HepG2 (cell line): ENCODE results near the gene TVP23A. TPM values are rescaled to one million over a fixed set of nuclear protein-coding genes. Genes with fewer than 3 reads are reported as not detected.

Experiments
- ATAC-seq: fragments of 200-7000 bp; cut with Tn5 transposase; 3 replicates; pipeline ENCODE4 v1.9.1; 2020; ENCODE audit warnings: mild to moderate bottlenecking, moderate library complexity
- BruUV-seq: library from RNA; stranded (reverse); fragments of 400-500 nt; replicated peaks from 2 replicates; lab custom pipeline; 2021; lab: Mats Ljungman, UMichigan
- CTCF ChIA-PET: fragments of 300-600 bp; formaldehyde crosslinking; extraction: SDS; loops from one replicate; lab custom pipeline; 2021; ENCODE audit warnings: low total read pairs, inconsistent platforms, low intra/inter-chr PET ratio; lab: Yijun Ruan, JAX
- POLR2A ChIA-PET: fragments of 350-600 bp; sonication (Branson Sonifier 250); formaldehyde crosslinking; loops from one replicate; lab custom pipeline; 2020; ENCODE audit warnings: antibody characterized with exemption, inconsistent platforms; lab: Yijun Ruan, JAX
- DNase-seq: peaks from one replicate; pipeline ENCODE4 v3.0.0-alpha.2; 2015; ENCODE audit warnings: low spot score
- FAIRE-seq: peaks from 3 replicates; lab custom pipeline; 2011; peaks lifted over from hg19 to GRCh38; lab: Jason Lieb, UNC
- H2AFZ ChIP-seq: one replicate; pipeline ENCODE4 v1.6.1; 2011; ENCODE audit warnings: low read length, inconsistent platforms
- H3K27ac ChIP-seq: fragments of 300-600 bp; 3 replicates; pipeline ENCODE4 v1.8.0; 2011; ENCODE audit warnings: mixed run types, mild to moderate bottlenecking, mixed read lengths, low read length, inconsistent platforms; ENCODE audit not compliant: insufficient read depth; ENCODE audit errors: extremely low read length
- H3K27me3 ChIP-seq, 2 experiments: fragments of 200-600 bp in 1 of 2; 2 replicates in 1 of 2; 3 replicates in 1 of 2; pipeline versions ENCODE4 v1.6.0 to v1.8.0; 2011; ENCODE audit warnings: low read length in 2 of 2, mild to moderate bottlenecking in 2 of 2, moderate library complexity in 2 of 2, inconsistent platforms in 1 of 2; ENCODE audit not compliant: insufficient read depth in 2 of 2, control insufficient read depth in 1 of 2
- H3K36me3 ChIP-seq, 2 experiments: fragments of 200-600 bp in 1 of 2; replicated peaks in 1 of 2; 2 replicates in 1 of 2; 3 replicates in 1 of 2; pipeline versions ENCODE4 v1.5.1 to v1.8.0; 2011; ENCODE audit warnings: low read length in 2 of 2, inconsistent platforms in 1 of 2; ENCODE audit not compliant: insufficient read depth in 2 of 2, control insufficient read depth in 1 of 2
- H3K4me1 ChIP-seq: 2 replicates; pipeline ENCODE4 v1.5.1; 2012; ENCODE audit warnings: low read length, inconsistent platforms; ENCODE audit not compliant: insufficient read depth
- H3K4me2 ChIP-seq: 2 replicates; pipeline ENCODE4 v1.6.0; 2011; ENCODE audit warnings: low read depth, low read length, inconsistent platforms
- H3K4me3 ChIP-seq, 3 experiments: fragments of 200-600 bp in 1 of 3; sonication (generic), shearing (Covaris generic) in 1 of 3; replicated peaks in 1 of 3; 2 replicates each; pipeline ENCODE4 v1.5.1; 2011 to 2016; ENCODE audit warnings: low read length in 3 of 3, inconsistent platforms in 2 of 3, low read depth in 2 of 3, mild to moderate bottlenecking in 2 of 3, control low read depth in 1 of 3, mixed read lengths in 1 of 3; ENCODE audit not compliant: insufficient read depth in 1 of 3
- H3K79me2 ChIP-seq: one replicate; pipeline ENCODE4 v1.6.1; 2011; ENCODE audit warnings: low read length, inconsistent platforms; ENCODE audit not compliant: insufficient read depth
- H3K9ac ChIP-seq: 2 replicates; pipeline ENCODE4 v1.6.0; 2011; ENCODE audit warnings: mild to moderate bottlenecking, low read depth, low read length, inconsistent platforms; ENCODE audit not compliant: insufficient read depth
- H3K9me3 ChIP-seq: 2 replicates; pipeline ENCODE4 v1.5.1; 2012; ENCODE audit warnings: mild to moderate bottlenecking, low read length
- H4K20me1 ChIP-seq: 2 replicates; pipeline ENCODE4 v1.6.0; 2011; ENCODE audit warnings: inconsistent platforms, mild to moderate bottlenecking, low read length, moderate library complexity; ENCODE audit not compliant: insufficient read depth
- ELF1 ChIP-seq: sonication (generic); formaldehyde crosslinking; IDR thresholded peaks from 2 replicates; pipeline ENCODE4 v1.4.0; 2020; ENCODE audit warnings: missing genetic modification reagents
- HHEX ChIP-seq: IDR thresholded peaks from 2 replicates; pipeline ENCODE4 v1.6.1; 2016; ENCODE audit warnings: control low read depth
- ISX ChIP-seq: sonication (generic); formaldehyde crosslinking; conservative IDR thresholded peaks from 2 replicates; pipeline ENCODE4 v1.5.0; 2020; ENCODE audit warnings: missing genetic modification reagents
- MED13 ChIP-seq: sonication (generic); formaldehyde crosslinking; IDR thresholded peaks from 2 replicates; pipeline ENCODE4 v1.5.0; 2020; ENCODE audit warnings: missing genetic modification reagents
- SIN3A ChIP-seq: IDR thresholded peaks from 2 replicates; pipeline ENCODE4 v1.6.1; 2011; ENCODE audit warnings: low read depth, mild to moderate bottlenecking, control low read depth, low read length, borderline replicate concordance
- YEATS2 ChIP-seq: sonication (generic); formaldehyde crosslinking; IDR thresholded peaks from 2 replicates; pipeline ENCODE4 v1.4.0; 2020; ENCODE audit warnings: missing genetic modification reagents, borderline replicate concordance
- ZMAT3 ChIP-seq: sonication (generic); formaldehyde crosslinking; conservative IDR thresholded peaks from 2 replicates; pipeline ENCODE4 v1.7.0; 2021; ENCODE audit warnings: missing genetic modification reagents
- ZNF3 ChIP-seq: IDR thresholded peaks from 2 replicates; pipeline ENCODE4 v1.7.0; 2017; ENCODE audit warnings: inconsistent platforms
- ZNF333 ChIP-seq: sonication (generic); formaldehyde crosslinking; IDR thresholded peaks from 2 replicates; pipeline ENCODE4 v1.4.0; 2020; ENCODE audit warnings: mild to moderate bottlenecking, missing genetic modification reagents, borderline replicate concordance
- WGBS: methylation state at CpG from one replicate; pipeline ENCODE4 v1.1.6; 2017; ENCODE audit warnings: low lambda C conversion rate; 5-methylcytosine and 5-hydroxymethylcytosine counted together
- in situ Hi-C: cut with HindIII; loops from 2 replicates; pipeline ENCODE4 v1.10.0; 2017; ENCODE audit warnings: low pct_unique_long_range_greater_than_20kb; ENCODE audit not compliant: extremely low pct_ligation_motif_present
- intact Hi-C: fragments of 100-400 bp; cut with micrococcal nuclease; formaldehyde crosslinking; loops from one replicate; pipeline ENCODE4 v1.10.0; 2022; ENCODE audit not compliant: unreplicated experiment
- polyA plus RNA-seq, 8 experiments: library from polyadenylated mRNA; depleted of rRNA in 3 of 8; stranded (reverse) in 7 of 8; unstranded in 1 of 8; fragments of >200 nt; fragmentation: Illumina TruSeq in 4 of 8; extraction: Trizol in 4 of 8; gene quantifications; 2 replicates each; pipeline versions ENCODE4 v1.2.1 to v1.2.3, GENCODE V29; 2011 to 2016; ENCODE audit warnings: low read depth in 4 of 8, missing spikeins in 1 of 8, mixed read lengths in 1 of 8; ENCODE audit not compliant: insufficient read depth in 1 of 8
- total RNA-seq, 5 experiments: library from RNA; depleted of rRNA; stranded (reverse); fragments of >200 nt; fragmentation: Illumina TruSeq; extraction: Trizol; gene quantifications; 2 replicates each; pipeline ENCODE4 v1.2.3, GENCODE V29; 2016; ENCODE audit warnings: low read depth in 1 of 5
- TF ChIP-seq, protein P1 (sequence below): IDR thresholded peaks from 2 replicates; pipeline ENCODE4 v1.6.1; 2016; ENCODE audit warnings: control low read depth
- TF ChIP-seq, protein P2 (sequence below): sonication (generic); formaldehyde crosslinking; IDR thresholded peaks from 2 replicates; pipeline ENCODE4 v1.8.0; 2022; ENCODE audit warnings: missing genetic modification reagents, mild to moderate bottlenecking, moderate library complexity, borderline replicate concordance
- TF ChIP-seq, protein P3 (sequence below): sonication (generic); formaldehyde crosslinking; IDR thresholded peaks from 2 replicates; pipeline ENCODE4 v1.5.1; 2020; ENCODE audit warnings: missing genetic modification reagents, mild to moderate bottlenecking, borderline replicate concordance
- TF ChIP-seq, protein P4 (sequence below): sonication (generic); formaldehyde crosslinking; IDR thresholded peaks from 2 replicates; pipeline ENCODE4 v1.4.0; 2020; ENCODE audit warnings: missing genetic modification reagents, mild to moderate bottlenecking, borderline replicate concordance
- TF ChIP-seq, protein P5 (sequence below): sonication (generic); formaldehyde crosslinking; IDR thresholded peaks from 2 replicates; pipeline ENCODE4 v1.5.0; 2020; ENCODE audit warnings: missing genetic modification reagents
- TF ChIP-seq, protein P6 (sequence below): sonication (generic); formaldehyde crosslinking; IDR thresholded peaks from 2 replicates; pipeline ENCODE4 v1.5.0; 2020; ENCODE audit warnings: mild to moderate bottlenecking, missing genetic modification reagents

Gene TVP23A
- total and polyA plus RNA-seq, 2 of the 13 experiments (the other 11 are each of a cell fraction or from before 2014, with no cell fraction given), result not detected

DNA sequence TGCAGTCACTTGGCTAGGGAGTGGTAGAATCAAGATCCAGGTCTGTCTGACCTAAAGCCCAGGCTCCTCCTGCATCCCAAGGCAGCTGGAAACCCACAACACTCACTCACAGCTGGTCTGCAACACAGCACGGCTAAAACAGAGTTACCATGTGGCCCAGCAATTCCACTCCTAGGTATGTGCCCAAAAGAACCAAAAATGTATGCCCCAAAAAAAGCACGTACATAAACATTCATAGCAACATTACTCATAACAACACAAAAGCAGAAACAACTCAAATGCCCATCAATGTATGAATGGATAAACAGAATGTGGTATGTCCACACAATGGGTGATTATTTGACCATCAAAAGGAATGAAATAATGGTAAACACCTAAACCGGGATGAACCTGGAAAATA lies 8.9 kb downstream of the TVP23A start:
- H3K27me3 ChIP-seq, result peaks cover 3 to 9% of the 10 kb centered on the region in 2 experiments; a peak in 2 of 5 replicates
- ChIA-PET CTCF (no interaction called here), POLR2A (no interaction called here)
- FAIRE-seq (no peak), DNase-seq (no peak), ATAC-seq (no peak)
- no peaks in the 10 kb centered on the region for H3K36me3 ChIP-seq
- TF ChIP-seq, protein P1, sequence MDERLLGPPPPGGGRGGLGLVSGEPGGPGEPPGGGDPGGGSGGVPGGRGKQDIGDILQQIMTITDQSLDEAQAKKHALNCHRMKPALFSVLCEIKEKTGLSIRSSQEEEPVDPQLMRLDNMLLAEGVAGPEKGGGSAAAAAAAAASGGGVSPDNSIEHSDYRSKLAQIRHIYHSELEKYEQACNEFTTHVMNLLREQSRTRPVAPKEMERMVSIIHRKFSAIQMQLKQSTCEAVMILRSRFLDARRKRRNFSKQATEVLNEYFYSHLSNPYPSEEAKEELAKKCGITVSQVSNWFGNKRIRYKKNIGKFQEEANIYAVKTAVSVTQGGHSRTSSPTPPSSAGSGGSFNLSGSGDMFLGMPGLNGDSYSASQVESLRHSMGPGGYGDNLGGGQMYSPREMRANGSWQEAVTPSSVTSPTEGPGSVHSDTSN (CRISPR knock-in tag), result no peak
- TF ChIP-seq, protein P2, sequence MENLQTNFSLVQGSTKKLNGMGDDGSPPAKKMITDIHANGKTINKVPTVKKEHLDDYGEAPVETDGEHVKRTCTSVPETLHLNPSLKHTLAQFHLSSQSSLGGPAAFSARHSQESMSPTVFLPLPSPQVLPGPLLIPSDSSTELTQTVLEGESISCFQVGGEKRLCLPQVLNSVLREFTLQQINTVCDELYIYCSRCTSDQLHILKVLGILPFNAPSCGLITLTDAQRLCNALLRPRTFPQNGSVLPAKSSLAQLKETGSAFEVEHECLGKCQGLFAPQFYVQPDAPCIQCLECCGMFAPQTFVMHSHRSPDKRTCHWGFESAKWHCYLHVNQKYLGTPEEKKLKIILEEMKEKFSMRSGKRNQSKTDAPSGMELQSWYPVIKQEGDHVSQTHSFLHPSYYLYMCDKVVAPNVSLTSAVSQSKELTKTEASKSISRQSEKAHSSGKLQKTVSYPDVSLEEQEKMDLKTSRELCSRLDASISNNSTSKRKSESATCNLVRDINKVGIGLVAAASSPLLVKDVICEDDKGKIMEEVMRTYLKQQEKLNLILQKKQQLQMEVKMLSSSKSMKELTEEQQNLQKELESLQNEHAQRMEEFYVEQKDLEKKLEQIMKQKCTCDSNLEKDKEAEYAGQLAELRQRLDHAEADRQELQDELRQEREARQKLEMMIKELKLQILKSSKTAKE (CRISPR knock-in tag), result no peak
- TF ChIP-seq, protein P3, sequence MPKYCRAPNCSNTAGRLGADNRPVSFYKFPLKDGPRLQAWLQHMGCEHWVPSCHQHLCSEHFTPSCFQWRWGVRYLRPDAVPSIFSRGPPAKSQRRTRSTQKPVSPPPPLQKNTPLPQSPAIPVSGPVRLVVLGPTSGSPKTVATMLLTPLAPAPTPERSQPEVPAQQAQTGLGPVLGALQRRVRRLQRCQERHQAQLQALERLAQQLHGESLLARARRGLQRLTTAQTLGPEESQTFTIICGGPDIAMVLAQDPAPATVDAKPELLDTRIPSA (CRISPR knock-in tag), result no peak
- TF ChIP-seq ZMAT3 (no peak), SIN3A (no peak), ELF1 (no peak), ZNF3 (CRISPR knock-in tag) (no peak), HHEX (CRISPR knock-in tag) (no peak), ISX (no peak), ZNF333 (CRISPR knock-in tag) (no peak), YEATS2 (CRISPR knock-in tag) (no peak), MED13 (CRISPR knock-in tag) (no peak)
- TF ChIP-seq, protein P4, sequence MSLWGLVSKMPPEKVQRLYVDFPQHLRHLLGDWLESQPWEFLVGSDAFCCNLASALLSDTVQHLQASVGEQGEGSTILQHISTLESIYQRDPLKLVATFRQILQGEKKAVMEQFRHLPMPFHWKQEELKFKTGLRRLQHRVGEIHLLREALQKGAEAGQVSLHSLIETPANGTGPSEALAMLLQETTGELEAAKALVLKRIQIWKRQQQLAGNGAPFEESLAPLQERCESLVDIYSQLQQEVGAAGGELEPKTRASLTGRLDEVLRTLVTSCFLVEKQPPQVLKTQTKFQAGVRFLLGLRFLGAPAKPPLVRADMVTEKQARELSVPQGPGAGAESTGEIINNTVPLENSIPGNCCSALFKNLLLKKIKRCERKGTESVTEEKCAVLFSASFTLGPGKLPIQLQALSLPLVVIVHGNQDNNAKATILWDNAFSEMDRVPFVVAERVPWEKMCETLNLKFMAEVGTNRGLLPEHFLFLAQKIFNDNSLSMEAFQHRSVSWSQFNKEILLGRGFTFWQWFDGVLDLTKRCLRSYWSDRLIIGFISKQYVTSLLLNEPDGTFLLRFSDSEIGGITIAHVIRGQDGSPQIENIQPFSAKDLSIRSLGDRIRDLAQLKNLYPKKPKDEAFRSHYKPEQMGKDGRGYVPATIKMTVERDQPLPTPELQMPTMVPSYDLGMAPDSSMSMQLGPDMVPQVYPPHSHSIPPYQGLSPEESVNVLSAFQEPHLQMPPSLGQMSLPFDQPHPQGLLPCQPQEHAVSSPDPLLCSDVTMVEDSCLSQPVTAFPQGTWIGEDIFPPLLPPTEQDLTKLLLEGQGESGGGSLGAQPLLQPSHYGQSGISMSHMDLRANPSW (CRISPR knock-in tag), result no peak
- TF ChIP-seq, protein P5, sequence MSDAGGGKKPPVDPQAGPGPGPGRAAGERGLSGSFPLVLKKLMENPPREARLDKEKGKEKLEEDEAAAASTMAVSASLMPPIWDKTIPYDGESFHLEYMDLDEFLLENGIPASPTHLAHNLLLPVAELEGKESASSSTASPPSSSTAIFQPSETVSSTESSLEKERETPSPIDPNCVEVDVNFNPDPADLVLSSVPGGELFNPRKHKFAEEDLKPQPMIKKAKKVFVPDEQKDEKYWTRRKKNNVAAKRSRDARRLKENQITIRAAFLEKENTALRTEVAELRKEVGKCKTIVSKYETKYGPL (CRISPR knock-in tag), result no peak
- TF ChIP-seq, protein P6, sequence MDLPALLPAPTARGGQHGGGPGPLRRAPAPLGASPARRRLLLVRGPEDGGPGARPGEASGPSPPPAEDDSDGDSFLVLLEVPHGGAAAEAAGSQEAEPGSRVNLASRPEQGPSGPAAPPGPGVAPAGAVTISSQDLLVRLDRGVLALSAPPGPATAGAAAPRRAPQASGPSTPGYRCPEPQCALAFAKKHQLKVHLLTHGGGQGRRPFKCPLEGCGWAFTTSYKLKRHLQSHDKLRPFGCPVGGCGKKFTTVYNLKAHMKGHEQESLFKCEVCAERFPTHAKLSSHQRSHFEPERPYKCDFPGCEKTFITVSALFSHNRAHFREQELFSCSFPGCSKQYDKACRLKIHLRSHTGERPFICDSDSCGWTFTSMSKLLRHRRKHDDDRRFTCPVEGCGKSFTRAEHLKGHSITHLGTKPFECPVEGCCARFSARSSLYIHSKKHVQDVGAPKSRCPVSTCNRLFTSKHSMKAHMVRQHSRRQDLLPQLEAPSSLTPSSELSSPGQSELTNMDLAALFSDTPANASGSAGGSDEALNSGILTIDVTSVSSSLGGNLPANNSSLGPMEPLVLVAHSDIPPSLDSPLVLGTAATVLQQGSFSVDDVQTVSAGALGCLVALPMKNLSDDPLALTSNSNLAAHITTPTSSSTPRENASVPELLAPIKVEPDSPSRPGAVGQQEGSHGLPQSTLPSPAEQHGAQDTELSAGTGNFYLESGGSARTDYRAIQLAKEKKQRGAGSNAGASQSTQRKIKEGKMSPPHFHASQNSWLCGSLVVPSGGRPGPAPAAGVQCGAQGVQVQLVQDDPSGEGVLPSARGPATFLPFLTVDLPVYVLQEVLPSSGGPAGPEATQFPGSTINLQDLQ (CRISPR knock-in tag), result no peak
- no peaks in the 10 kb centered on the region for H4K20me1 ChIP-seq
- H3K9me3 ChIP-seq, result no peaks in the 10 kb centered on the region
- no peak overlapping the region for H2AFZ ChIP-seq
- in situ Hi-C loops (no loop called here), intact Hi-C loops (no loop called here)
- BruUV-seq, result no TSS peak
- H3K4me1 ChIP-seq, result no peaks in the 10 kb centered on the region
- no peak overlapping the region for H3K27ac ChIP-seq
- no peaks in the 10 kb centered on the region for H3K79me2 ChIP-seq
- H3K4me2 ChIP-seq, result no peak overlapping the region
- H3K9ac ChIP-seq, result no peak overlapping the region
- 7% methylated on average over 3 of the region's 3 CpGs for WGBS
- no peak overlapping the region for H3K4me3 ChIP-seq
